CD4-positive, alpha-beta T cell treated with Interleukin-12 subunit alpha and Interleukin-12 subunit beta, for 1 hour (primary cell): Measurements from ENCODE around the gene PRSS53.
A peak's percentile ranks its signal among the peaks of the same experiment; 100 is the strongest.
"Not testable (repeated sequence)": the region's sequence is repeated elsewhere in the genome, so short reads cannot be mapped to it uniquely, and the experiment has no call there.

Experiments used
- DNase-seq: peaks from one replicate; pipeline ENCODE4 v3.0.0-alpha.2; 2020

Gene PRSS53

GRCh38 chr16:31117384-31118222 lies 28.9 kb upstream of the PRSS53 start, which contains the start of gene KAT8:
Gene KAT8 (plus strand): TSS chr16:31117664. CDS start chr16:31117682, 18 bp downstream.
- peak; percentile 97 for DNase-seq

GRCh38 chr16:31114468-31114867 lies 25.7 kb upstream of the PRSS53 start:
- DNase-seq: no peak

- DNase-seq: no peak
Observed at GRCh38 chr16:31113121-31114120, 24.7 kb upstream of the PRSS53 start.

- no peak for DNase-seq
Observed at GRCh38 chr16:31112711-31113110, 24.0 kb upstream of the PRSS53 start.

GRCh38 chr16:31111881-31112466 lies 23.2 kb upstream of the PRSS53 start:
- DNase-seq: no peak

GRCh38 chr16:31110106-31111034 lies 21.6 kb upstream of the PRSS53 start:
- DNase-seq: no peak

GRCh38 chr16:31109622-31110021 lies 20.9 kb upstream of the PRSS53 start:
- DNase-seq: no peak

- no peak for DNase-seq
Observed at GRCh38 chr16:31108794-31109558, 20.2 kb upstream of the PRSS53 start.

GRCh38 chr16:31108035-31108793 lies 19.5 kb upstream of the PRSS53 start, which contains the start of gene BCKDK:
Gene BCKDK (plus strand): TSS chr16:31108386. CDS start chr16:31109224, 838 bp downstream.
- DNase-seq: peak; percentile 67

GRCh38 chr16:31107465-31107867 lies 18.7 kb upstream of the PRSS53 start:
- no peak for DNase-seq

GRCh38 chr16:31106509-31107464 lies 18.0 kb upstream of the PRSS53 start:
- DNase-seq: no peak

- DNase-seq: peak; percentile 83
Observed at GRCh38 chr16:31105677-31106213, 17.0 kb upstream of the PRSS53 start.

- not testable (repeated sequence) for DNase-seq
Observed at GRCh38 chr16:31100876-31101641, 12.3 kb upstream of the PRSS53 start.

GRCh38 chr16:31099860-31100638 lies 11.3 kb upstream of the PRSS53 start:
- DNase-seq: no peak

- peak; percentile 91 for DNase-seq
Observed at GRCh38 chr16:31094424-31095120, 5.8 kb upstream of the PRSS53 start, which contains the start of gene VKORC1. Gene VKORC1 (minus strand): TSS chr16:31094797. CDS start chr16:31094729, 68 bp downstream.

GRCh38 chr16:31094088-31094423 lies 5.3 kb upstream of the PRSS53 start:
- no peak for DNase-seq
